HUDEP-2 (cell line): ENCODE data around the gene NFIL3.
"Not testable (repeated sequence)": the region's sequence is repeated elsewhere in the genome, so short reads cannot be mapped to it uniquely, and the experiment has no call there.

Source experiments
- DNase-seq, 76 experiments: peaks; one replicate each; lab custom pipeline; 2025; ENCODE audit not compliant: unreplicated experiment in 76 of 76; lab: John Stamatoyannopoulos, UW

Gene NFIL3

GRCh38 chr9:91398926-91399325 lies 24.7 kb downstream of the NFIL3 start:
- no peak for DNase-seq

DNA sequence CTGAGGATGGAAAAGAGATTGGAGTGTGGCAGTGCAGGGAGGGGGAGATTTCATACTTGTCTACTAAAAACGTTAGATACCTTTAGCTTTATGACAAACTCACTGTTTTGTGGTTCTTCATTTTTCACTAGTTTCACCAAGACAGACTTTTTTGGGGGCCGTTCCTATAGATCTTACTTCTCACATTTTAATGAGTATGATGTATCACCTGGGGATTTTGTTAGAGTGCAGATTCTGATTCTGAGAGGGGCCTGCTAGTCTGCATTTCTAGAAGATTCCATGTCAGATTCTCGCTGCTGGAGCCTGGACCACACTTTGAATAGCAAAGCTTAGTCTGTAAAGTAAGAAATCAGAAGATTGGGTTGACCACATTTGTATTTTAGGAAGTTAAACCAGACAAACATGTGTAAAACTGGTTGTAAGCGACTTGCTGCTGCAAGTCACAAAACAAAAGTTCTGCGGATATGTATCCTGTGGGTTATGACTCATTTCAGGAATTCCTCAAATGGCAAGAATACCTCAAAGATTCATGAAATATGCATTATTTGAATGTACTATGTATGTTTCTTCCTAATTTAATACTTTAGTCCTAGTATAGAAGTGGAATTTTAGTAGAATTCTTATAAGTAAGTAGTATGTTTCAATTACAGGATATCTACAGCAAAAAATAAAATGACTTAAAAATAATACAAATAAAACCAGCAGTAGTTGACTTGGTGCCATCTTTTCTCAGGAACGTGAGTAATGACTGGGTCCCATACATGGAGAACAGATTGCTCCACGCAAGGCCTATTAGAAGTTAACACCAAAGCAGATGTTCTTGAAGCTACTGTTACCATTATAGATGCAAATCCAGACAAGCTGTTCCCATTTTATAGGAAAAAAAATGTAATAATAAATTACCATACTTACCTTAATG lies 27.8 kb downstream of the NFIL3 start:
- no peak for DNase-seq

GRCh38 chr9:91395106-91395552 lies 28.5 kb downstream of the NFIL3 start:
- DNase-seq, result no peak

DNA sequence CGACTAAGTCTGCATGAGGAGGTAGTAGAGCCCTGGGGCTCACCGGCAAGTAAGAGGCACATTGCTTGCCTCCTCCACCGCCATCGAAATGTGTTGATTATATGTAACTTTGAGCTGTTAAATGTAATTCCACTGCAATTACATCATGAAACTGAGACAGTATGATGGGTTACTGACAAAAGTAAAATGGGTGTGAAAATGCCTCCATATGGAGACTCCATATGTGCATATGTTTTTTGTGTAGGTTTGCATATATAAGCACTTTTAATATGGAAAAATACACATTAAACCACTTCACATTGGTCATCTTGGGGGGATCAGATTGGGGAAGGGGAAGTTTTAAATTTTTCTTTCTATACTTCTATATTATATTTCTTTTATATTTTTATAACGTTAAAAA lies 29.8 kb downstream of the NFIL3 start:
- no peak for DNase-seq

DNA sequence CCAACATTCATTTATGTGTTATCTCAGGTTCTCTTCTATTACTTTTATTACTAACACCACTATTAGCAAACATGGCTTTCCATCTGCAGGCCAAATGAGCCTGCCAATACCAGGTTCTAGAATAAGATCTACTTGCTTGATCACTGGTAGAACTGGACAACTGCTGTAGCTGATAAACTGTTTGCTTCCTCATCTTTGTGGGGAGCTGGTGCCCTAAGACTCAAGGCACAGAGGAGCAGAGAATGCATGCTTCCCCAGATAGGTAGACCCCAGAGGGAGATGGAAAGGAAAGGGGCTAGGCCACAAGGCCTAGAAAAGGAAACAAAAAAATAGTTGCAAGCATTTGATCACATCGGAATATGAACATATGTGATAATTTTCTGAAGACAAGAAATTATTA lies 31.2 kb downstream of the NFIL3 start:
- no peak for DNase-seq

DNA sequence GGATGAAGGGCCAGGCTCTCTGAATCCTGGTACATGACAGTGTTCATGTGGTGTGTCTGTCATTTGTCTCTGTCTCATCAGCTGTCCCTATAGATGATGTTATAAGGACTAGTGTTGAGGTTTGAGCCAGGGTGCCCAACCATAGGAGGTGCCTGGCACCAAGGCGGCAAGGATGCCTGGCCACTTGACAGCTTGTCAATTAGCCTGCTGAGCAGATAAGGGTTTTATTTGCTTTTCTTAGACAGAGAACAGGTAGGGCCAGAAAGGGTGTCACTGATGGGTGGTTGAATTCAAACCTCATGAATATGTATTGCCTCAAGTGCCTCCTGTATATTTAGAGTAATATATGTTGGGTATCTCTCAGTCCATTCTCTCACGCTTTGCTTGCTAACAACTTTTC lies 31.8 kb downstream of the NFIL3 start:
- DNase-seq, result no peak

DNA sequence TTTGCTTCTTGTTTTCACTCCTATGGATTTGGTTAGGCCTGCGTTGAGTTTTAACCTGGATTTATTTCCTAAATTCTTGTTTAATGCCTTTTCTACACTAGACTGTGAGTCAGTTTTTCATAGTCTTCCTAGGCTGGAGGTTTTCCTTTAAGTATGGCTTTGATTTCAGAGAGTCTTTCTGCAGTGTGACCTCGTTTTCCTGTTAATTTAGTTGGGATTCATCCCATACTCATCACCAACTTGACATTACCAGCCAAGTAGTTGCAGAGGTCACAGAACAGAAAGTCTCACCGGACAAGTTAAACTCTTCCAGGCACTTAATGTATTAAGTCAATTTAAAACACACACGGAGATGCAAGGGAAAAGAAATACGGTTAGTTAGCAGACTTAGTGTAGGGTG lies 32.2 kb downstream of the NFIL3 start:
- DNase-seq, result no peak

DNA sequence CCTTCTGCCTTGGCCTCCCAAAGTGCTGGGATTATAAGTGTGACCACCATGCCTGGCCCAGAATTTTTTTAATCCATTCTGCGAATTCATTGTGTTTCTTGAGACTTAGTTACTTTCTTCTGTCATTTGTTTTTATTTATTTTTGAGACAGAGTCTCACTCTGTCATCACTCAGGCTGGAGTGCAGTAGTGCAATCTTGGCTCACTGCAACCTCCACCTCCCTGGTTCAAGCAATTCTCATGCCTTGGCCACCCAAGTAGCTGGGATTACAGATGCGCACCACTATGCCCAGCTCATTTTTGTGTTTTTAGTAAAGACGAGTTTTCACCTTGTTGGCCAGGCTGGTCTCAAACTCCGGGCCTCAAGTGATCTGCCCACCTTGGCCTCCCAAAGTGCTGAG lies 33.9 kb downstream of the NFIL3 start:
- DNase-seq, result not testable (repeated sequence)

DNA sequence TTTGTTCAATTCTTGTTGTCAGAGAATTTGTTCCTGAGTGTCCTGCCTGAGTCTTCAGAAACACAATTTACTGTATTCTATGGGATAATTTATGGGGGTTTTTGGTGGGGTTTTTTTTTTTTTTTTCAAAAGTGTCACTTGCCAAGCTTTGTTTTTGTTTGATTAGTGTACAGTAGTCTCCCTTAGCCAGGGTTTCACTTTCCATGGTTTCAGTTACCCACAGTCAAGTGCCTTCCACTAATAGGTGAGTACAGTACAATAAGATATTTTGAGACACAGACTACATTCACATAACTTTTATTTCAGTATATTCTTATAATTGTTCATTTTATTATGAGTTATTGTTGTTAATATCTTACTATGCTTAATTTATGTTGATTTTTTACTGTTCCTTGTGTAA lies 36.9 kb downstream of the NFIL3 start:
- DNase-seq, result no peak

GRCh38 chr9:91384954-91385353 lies 38.7 kb downstream of the NFIL3 start:
- DNase-seq, result no peak

GRCh38 chr9:91383577-91383976 lies 40.1 kb downstream of the NFIL3 start:
- no peak for DNase-seq

DNA sequence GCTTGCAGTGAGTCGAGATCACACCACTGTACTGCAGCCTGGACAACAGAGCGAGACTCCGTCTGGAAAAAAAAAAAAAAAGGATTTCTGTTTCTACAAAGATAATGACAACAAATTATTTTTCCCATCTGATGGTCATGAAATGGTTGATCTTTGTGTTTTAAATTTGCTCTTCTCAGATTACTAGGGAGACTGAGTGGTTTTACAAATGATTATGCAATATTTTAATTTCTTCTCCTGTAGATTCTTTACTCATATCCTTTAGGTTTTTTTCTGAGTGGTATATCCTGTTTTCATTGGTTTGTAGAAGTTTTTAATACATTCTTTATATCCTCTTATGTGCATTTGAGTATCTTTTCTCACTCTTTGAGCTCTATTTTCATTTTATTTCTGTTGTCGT lies 41.3 kb downstream of the NFIL3 start:
- no peak for DNase-seq

GRCh38 chr9:91379426-91379825 lies 44.2 kb downstream of the NFIL3 start:
- no peak for DNase-seq

DNA sequence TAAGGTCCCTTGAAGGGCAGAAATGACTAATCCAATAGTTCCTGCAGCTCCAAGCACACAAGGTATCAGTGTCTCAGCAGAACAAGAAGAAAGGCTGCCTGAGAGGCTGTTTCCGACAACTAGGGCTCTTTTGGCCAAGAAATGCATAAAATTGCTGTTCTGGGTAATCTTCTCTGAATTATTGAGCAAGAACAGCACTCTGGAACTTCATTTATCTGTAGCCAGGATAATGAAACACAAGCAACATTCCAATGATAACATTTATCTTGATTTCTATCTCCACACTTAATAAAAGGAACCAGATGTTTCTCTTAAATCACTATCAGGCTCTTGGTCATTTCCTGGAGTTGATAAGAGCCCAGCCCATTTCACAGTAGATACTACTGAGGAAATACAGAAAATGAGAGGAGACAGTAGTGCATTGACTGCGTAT lies 44.9 kb downstream of the NFIL3 start:
- no peak for DNase-seq

DNA sequence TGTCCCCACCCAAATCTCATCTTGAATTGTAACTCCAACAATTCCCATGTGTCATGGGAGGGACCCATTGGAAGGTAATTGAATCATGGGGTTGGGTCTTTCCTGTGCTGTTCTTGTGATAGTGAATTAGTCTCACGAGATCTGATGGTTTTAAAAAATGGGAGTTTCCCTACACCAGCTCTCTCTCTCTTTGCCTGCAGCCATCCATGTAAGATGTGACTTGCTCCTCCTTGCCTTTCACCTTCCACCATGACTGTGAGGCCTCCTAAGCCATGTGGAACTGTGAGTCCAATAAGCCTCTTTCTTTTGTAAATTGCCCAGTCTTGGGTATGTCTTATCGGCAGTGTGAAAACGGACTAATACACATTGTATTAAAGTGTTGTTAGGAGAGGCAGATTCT lies 45.6 kb downstream of the NFIL3 start:
- DNase-seq, result not testable (repeated sequence)

- DNase-seq, result no peak
Observed at GRCh38 chr9:91376239-91376638, 47.4 kb downstream of the NFIL3 start.

- DNase-seq, result no peak
Observed at GRCh38 chr9:91374939-91375338, 48.7 kb downstream of the NFIL3 start.

- no peak for DNase-seq
Observed at GRCh38 chr9:91371894-91372293, 51.7 kb downstream of the NFIL3 start.

- DNase-seq, result not testable (repeated sequence)
Observed at GRCh38 chr9:91370006-91370405, 53.6 kb downstream of the NFIL3 start.

- no peak for DNase-seq
Observed at GRCh38 chr9:91364702-91365101, 58.9 kb downstream of the NFIL3 start.

DNA sequence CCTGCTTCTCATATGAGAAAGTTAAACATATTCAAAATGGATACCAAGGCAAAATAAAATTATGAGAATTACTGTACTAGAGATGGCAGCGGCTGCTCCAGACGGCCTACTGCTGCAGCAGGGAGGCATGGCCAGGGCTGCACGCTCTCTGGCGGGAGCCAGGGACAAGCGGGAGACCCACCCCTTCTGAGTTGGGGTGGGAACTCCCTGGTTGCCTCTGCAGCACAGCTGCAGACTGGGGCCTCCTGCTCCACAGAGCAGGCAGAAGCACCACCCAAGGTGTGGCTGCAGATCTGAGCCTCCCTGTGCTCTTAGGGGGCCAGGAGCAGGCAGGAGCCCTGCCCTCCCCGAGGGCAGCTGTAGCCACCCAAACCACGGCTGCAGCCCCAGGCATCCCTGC lies 59.6 kb downstream of the NFIL3 start:
- DNase-seq, result no peak

- peak in 2 of 76 experiments; percentile 10 to 40 for DNase-seq
Observed at GRCh38 chr9:91362051-91362611, 61.5 kb downstream of the NFIL3 start.
